ENCODE measurements around the gene DCLRE1C. TPM values are rescaled to one million over a fixed set of nuclear protein-coding genes. Genes with fewer than 3 reads are reported as not detected.
"Not testable (repeated sequence)": the region's sequence is repeated elsewhere in the genome, so short reads cannot be mapped to it uniquely, and the experiment has no call there.

The DCLRE1C gene
- polyA plus RNA-seq, 1 of the 3 experiments (the other 2 are of a cell fraction): 2.5 TPM

- Histone ChIP-seq H4K20me1 (ENCODE audit: insufficient read depth) (no peaks in the 10 kb centered on the region), H2AFZ (ENCODE audit: low read depth) (no peak overlapping the region), H3K9me2 (no peaks in the 10 kb centered on the region), H3K9ac (no peak overlapping the region), H3F3A (replicated peaks; ENCODE audit: insufficient read depth) (peaks cover 17% of the 10 kb centered on the region), H3K4me3 (ENCODE audit: low read depth in 2 of 2, low read length in 1 of 2) (no peak overlapping the region), H3K27ac (ENCODE audit: low read depth in 2 of 2, low read length in 1 of 2) (no peak overlapping the region), H3K27me3 (ENCODE audit: insufficient read depth) (no peaks in the 10 kb centered on the region), H3K79me2 (ENCODE audit: insufficient read depth) (peaks cover 10% of the 10 kb centered on the region; the same call in 1 of the 2 replicates), H3K4me2 (no peak overlapping the region), H3K9me3 (no peaks in the 10 kb centered on the region), H3K4me1 (ENCODE audit: control insufficient read depth in 1 of 2, insufficient read depth in 2 of 2, low read depth in 1 of 2, low read length in 1 of 2) (no peaks in the 10 kb centered on the region), H3K36me3 (replicated peaks in 1 of 2; ENCODE audit: control insufficient read depth in 1 of 2, insufficient read depth in 2 of 2, low read length in 1 of 2) (peaks cover 72 to 91% of the 10 kb centered on the region in 2 experiments)
- WGBS (ENCODE audit: low lambda C conversion rate): 78% methylated on average over 2 of the region's 2 CpGs
- no peak for DNase-seq
- CTCF ChIA-PET: no interaction called here
- POLR2A ChIA-PET: no interaction called here
- no peak for TF ChIP-seq GABPA (IDR thresholded peaks at IDR 0.05; ENCODE audit: low read depth)
- no peak for TF ChIP-seq YY1 (IDR thresholded peaks at IDR 0.05; ENCODE audit: low read depth)
Observed at GRCh38 chr10:14909101-14909500, 44.8 kb downstream of the DCLRE1C start.

- peaks cover 68 to 91% of the 10 kb centered on the region in 2 experiments for H3K36me3 ChIP-seq (replicated peaks in 1 of 2; ENCODE audit: control insufficient read depth in 1 of 2, insufficient read depth in 2 of 2, low read length in 1 of 2)
- POLR2A ChIA-PET, CTCF ChIA-PET: not testable (repeated sequence)
Observed at GRCh38 chr10:14907591-14907990, 46.3 kb downstream of the DCLRE1C start.

GRCh38 chr10:14906765-14907164 lies 47.1 kb downstream of the DCLRE1C start:
- CTCF ChIA-PET: no interaction called here
- Histone ChIP-seq H3K4me3 (ENCODE audit: low read depth in 2 of 2, low read length in 1 of 2) (no peak overlapping the region), H3F3A (replicated peaks; ENCODE audit: insufficient read depth) (peaks cover 17% of the 10 kb centered on the region), H3K4me2 (no peak overlapping the region), H4K20me1 (ENCODE audit: insufficient read depth) (no peaks in the 10 kb centered on the region), H3K9me2 (no peaks in the 10 kb centered on the region), H2AFZ (ENCODE audit: low read depth) (no peak overlapping the region), H3K4me1 (ENCODE audit: control insufficient read depth in 1 of 2, insufficient read depth in 2 of 2, low read depth in 1 of 2, low read length in 1 of 2) (no peaks in the 10 kb centered on the region), H3K27ac (ENCODE audit: low read depth in 2 of 2, low read length in 1 of 2) (no peak overlapping the region), H3K9me3 (no peaks in the 10 kb centered on the region), H3K36me3 (replicated peaks in 1 of 2; ENCODE audit: control insufficient read depth in 1 of 2, insufficient read depth in 2 of 2, low read length in 1 of 2) (peaks cover 74 to 92% of the 10 kb centered on the region in 2 experiments), H3K79me2 (ENCODE audit: insufficient read depth) (peaks cover 7% of the 10 kb centered on the region; the same call in 1 of the 2 replicates), H3K27me3 (ENCODE audit: insufficient read depth) (no peaks in the 10 kb centered on the region), H3K9ac (no peak overlapping the region)
- DNase-seq: no peak
- 90% methylated on average over 2 of the region's 2 CpGs for WGBS (ENCODE audit: low lambda C conversion rate)
- TF ChIP-seq MAX (IDR thresholded peaks at IDR 0.05; ENCODE audit: low read depth) (no peak), TCF12 (IDR thresholded peaks at IDR 0.05) (no peak), RCOR1 (IDR thresholded peaks at IDR 0.05; ENCODE audit: low read length) (no peak), POLR2AphosphoS5 (IDR thresholded peaks at IDR 0.05; ENCODE audit: low read depth, low read length) (no peak), GATA2 (CRISPR knock-in tag; IDR thresholded peaks at IDR 0.05) (no peak), YY1 (IDR thresholded peaks at IDR 0.05; ENCODE audit: low read depth) (no peak), TEAD4 (IDR thresholded peaks at IDR 0.05; ENCODE audit: borderline replicate concordance, insufficient read depth) (no peak), NFIC (IDR thresholded peaks at IDR 0.05; ENCODE audit: borderline replicate concordance) (no peak), JUND (IDR thresholded peaks at IDR 0.05) (no peak), TAF1 (IDR thresholded peaks at IDR 0.05; ENCODE audit: borderline replicate concordance, low read depth, low read length) (no peak), FOSL2 (IDR thresholded peaks at IDR 0.05; ENCODE audit: borderline replicate concordance, low read depth) (no peak), ELF1 (IDR thresholded peaks at IDR 0.05) (no peak), CHD2 (IDR thresholded peaks at IDR 0.05; ENCODE audit: low read length, partially characterized antibody) (no peak), USF1 (IDR thresholded peaks at IDR 0.05; ENCODE audit: borderline replicate concordance, low read depth) (no peak)
- POLR2A ChIA-PET: no interaction called here

More at GRCh38 chr10:14907591-14907990, 46.3 kb downstream of the DCLRE1C start:
- H3K27ac ChIP-seq (ENCODE audit: low read depth in 2 of 2, low read length in 1 of 2); H3K9me2 ChIP-seq; DNase-seq; H2AFZ ChIP-seq (ENCODE audit: low read depth); H3K9me3 ChIP-seq; H3K4me3 ChIP-seq (ENCODE audit: low read depth in 2 of 2, low read length in 1 of 2); H3K9ac ChIP-seq; H3K27me3 ChIP-seq (ENCODE audit: insufficient read depth); H3K4me1 ChIP-seq (ENCODE audit: control insufficient read depth in 1 of 2, insufficient read depth in 2 of 2, low read depth in 1 of 2, low read length in 1 of 2); H4K20me1 ChIP-seq (ENCODE audit: insufficient read depth); H3K79me2 ChIP-seq (ENCODE audit: insufficient read depth); H3K4me2 ChIP-seq: not testable (repeated sequence)
- WGBS (ENCODE audit: low lambda C conversion rate): over 99% methylated on average over 4 of the region's 4 CpGs
- peaks cover 17% of the 10 kb centered on the region for H3F3A ChIP-seq (replicated peaks; ENCODE audit: insufficient read depth)

All from SK-N-SH (cell line).